Tibial nerve (tissue), 4 donors: ENCODE results near the gene OR4X2. TPM values are rescaled to one million over a fixed set of nuclear protein-coding genes. Genes with fewer than 3 reads are reported as not detected.

ENCODE experiments used
- DNase-seq, 2 donors: peaks; one replicate each; pipeline ENCODE4 v3.0.0-alpha.2; 2019; ENCODE audit warnings: low spot score in 2 of 2
- H3K27ac ChIP-seq, 4 donors: fragments of 200-600 bp; sonication (generic) in 3 of 4; one replicate each; pipeline ENCODE4 v1.5.1; 2017 to 2019; ENCODE audit warnings: mild to moderate bottlenecking in 1 of 4
- H3K27me3 ChIP-seq, 2 donors: fragments of 200-600 bp; sonication (generic) in 1 of 2; one replicate each; pipeline versions ENCODE4 v1.5.1 to v1.6.0; 2017 to 2019
- H3K36me3 ChIP-seq, 3 donors: fragments of 200-600 bp; sonication (generic); one replicate each; pipeline ENCODE4 v1.5.1; 2018 to 2019
- H3K4me1 ChIP-seq, 4 donors: fragments of 200-600 bp; sonication (generic) in 3 of 4; one replicate each; pipeline ENCODE4 v1.5.1; 2017 to 2019
- H3K4me3 ChIP-seq, 4 donors: fragments of 200-600 bp; sonication (generic) in 3 of 4; one replicate each; pipeline ENCODE4 v1.5.1; 2017 to 2019; ENCODE audit warnings: mild to moderate bottlenecking in 1 of 4, moderate library complexity in 1 of 4
- H3K9me3 ChIP-seq, 4 donors: fragments of 200-600 bp; sonication (generic) in 3 of 4; one replicate each; pipeline ENCODE4 v1.5.1; 2017 to 2019
- CTCF ChIP-seq, 5 experiments: fragments of 200-600 bp in 3 of 5; fragments of 450-650 bp in 2 of 5; sonication (generic) in 3 of 5; IDR thresholded peaks; one replicate each; pipeline ENCODE4 v1.5.1; 2016 to 2019; ENCODE audit warnings: antibody characterized with exemption in 5 of 5, mild to moderate bottlenecking in 3 of 5, moderate library complexity in 2 of 5
- EP300 ChIP-seq, 2 donors: sonication (generic); formaldehyde crosslinking; IDR thresholded peaks; one replicate each; pipeline ENCODE4 v1.6.1; 2017; ENCODE audit warnings: antibody characterized with exemption in 2 of 2, mild to moderate bottlenecking in 1 of 2
- POLR2A ChIP-seq, 2 donors: fragments of 450-650 bp; IDR thresholded peaks; one replicate each; pipeline ENCODE4 v1.6.1; 2017; ENCODE audit warnings: antibody characterized with exemption in 2 of 2, mild to moderate bottlenecking in 2 of 2, moderate library complexity in 2 of 2
- WGBS, 2 donors: methylation state at CpG; one replicate each; pipeline ENCODE4 v1.1.5; 2018; 5-methylcytosine and 5-hydroxymethylcytosine counted together
- total RNA-seq, 4 donors: library from RNA; depleted of rRNA; stranded (reverse); fragments of >200 nt; gene quantifications; one replicate each; pipeline ENCODE4 v1.1.0, GENCODE V29; 2016

The OR4X2 gene
- total RNA-seq, 4 donors from 2014 or later, result not detected

GRCh38 chr11:48237727-48238126, 7.2 kb upstream of the OR4X2 start:
- Histone ChIP-seq H3K4me3 (no peak overlapping the region), H3K36me3 (no peaks in the 10 kb centered on the region), H3K9me3 (peaks cover 0 to 3% (median 0%) of the 10 kb centered on the region in 4 donors), H3K27me3 (no peaks in the 10 kb centered on the region), H3K27ac (no peak overlapping the region), H3K4me1 (no peaks in the 10 kb centered on the region)
- DNase-seq, result no peak
- TF ChIP-seq CTCF (IDR thresholded peaks at IDR 0.05) (no peak), POLR2A (IDR thresholded peaks at IDR 0.05) (no peak), EP300 (IDR thresholded peaks at IDR 0.05) (no peak)
- 31 to 32% methylated on average over 3 of the region's 3 CpGs for WGBS, 2 donors

GRCh38 chr11:48242501-48242900, 2.4 kb upstream of the OR4X2 start:
- 65 to 66% methylated on average over 3 of the region's 3 CpGs for WGBS, 2 donors
- Histone ChIP-seq H3K27ac (no peak overlapping the region), H3K9me3 (peaks cover 0 to 3% (median 0%) of the 10 kb centered on the region in 4 donors), H3K36me3 (no peaks in the 10 kb centered on the region), H3K27me3 (no peaks in the 10 kb centered on the region), H3K4me3 (no peak overlapping the region), H3K4me1 (no peaks in the 10 kb centered on the region)
- DNase-seq, result no peak
- no peak for TF ChIP-seq EP300 (IDR thresholded peaks at IDR 0.05)
- no peak for TF ChIP-seq POLR2A (IDR thresholded peaks at IDR 0.05)
- TF ChIP-seq CTCF (IDR thresholded peaks at IDR 0.05), result no peak

GRCh38 chr11:48248902-48249301, 4.0 kb downstream of the OR4X2 start:
- Histone ChIP-seq H3K27ac (no peak overlapping the region), H3K27me3 (no peaks in the 10 kb centered on the region), H3K9me3 (peaks cover 0 to 38% (median 5%) of the 10 kb centered on the region in 4 donors), H3K4me3 (no peak overlapping the region), H3K36me3 (no peaks in the 10 kb centered on the region), H3K4me1 (no peaks in the 10 kb centered on the region)
- no peak for DNase-seq
- 90 to 91% methylated on average over 1 of the region's 1 CpG for WGBS, 2 donors
- TF ChIP-seq CTCF (IDR thresholded peaks at IDR 0.05), result no peak

GRCh38 chr11:48261600-48261999, 16.7 kb downstream of the OR4X2 start:
- Histone ChIP-seq H3K4me1 (no peaks in the 10 kb centered on the region), H3K4me3 (no peak overlapping the region), H3K27ac (no peak overlapping the region), H3K27me3 (no peaks in the 10 kb centered on the region), H3K9me3 (no peaks in the 10 kb centered on the region), H3K36me3 (no peaks in the 10 kb centered on the region)
- no peak for TF ChIP-seq CTCF (IDR thresholded peaks at IDR 0.05)
- no peak for TF ChIP-seq POLR2A (IDR thresholded peaks at IDR 0.05)
- no peak for DNase-seq
- WGBS, 2 donors, result 80 to 83% methylated on average over 2 of the region's 2 CpGs

GRCh38 chr11:48263423-48263911, 18.6 kb downstream of the OR4X2 start, which contains the start of gene OR4X1:
OR4X1 (plus strand) TSS chr11:48263861; CDS start chr11:48263861, 0 bp downstream.
- no peaks in the 10 kb centered on the region for H3K9me3 ChIP-seq
- H3K36me3 ChIP-seq, result no peaks in the 10 kb centered on the region
- no peak within 1 kb of the TSS for H3K27ac ChIP-seq
- no peaks in the 10 kb centered on the region for H3K4me1 ChIP-seq
- H3K27me3 ChIP-seq, result no peaks in the 10 kb centered on the region
- WGBS, 2 donors, result 32 to 34% methylated on average over 3 of the region's 3 CpGs
- no peak for TF ChIP-seq CTCF (IDR thresholded peaks at IDR 0.05)
- TF ChIP-seq POLR2A (IDR thresholded peaks at IDR 0.05), result no peak
- no peak for TF ChIP-seq EP300 (IDR thresholded peaks at IDR 0.05)
- no peak for DNase-seq
- no peak within 1 kb of the TSS for H3K4me3 ChIP-seq
